Measurements from ENCODE around the gene SAXO2. TPM values are rescaled to one million over a fixed set of nuclear protein-coding genes. Genes with fewer than 3 reads are reported as not detected.
"Not testable (repeated sequence)": the region's sequence is repeated elsewhere in the genome, so short reads cannot be mapped to it uniquely, and the experiment has no call there.

Gene SAXO2
- total RNA-seq, 4 donors from 2014 or later, result 0.12 to 9.0 (median 0.50) TPM

DNA sequence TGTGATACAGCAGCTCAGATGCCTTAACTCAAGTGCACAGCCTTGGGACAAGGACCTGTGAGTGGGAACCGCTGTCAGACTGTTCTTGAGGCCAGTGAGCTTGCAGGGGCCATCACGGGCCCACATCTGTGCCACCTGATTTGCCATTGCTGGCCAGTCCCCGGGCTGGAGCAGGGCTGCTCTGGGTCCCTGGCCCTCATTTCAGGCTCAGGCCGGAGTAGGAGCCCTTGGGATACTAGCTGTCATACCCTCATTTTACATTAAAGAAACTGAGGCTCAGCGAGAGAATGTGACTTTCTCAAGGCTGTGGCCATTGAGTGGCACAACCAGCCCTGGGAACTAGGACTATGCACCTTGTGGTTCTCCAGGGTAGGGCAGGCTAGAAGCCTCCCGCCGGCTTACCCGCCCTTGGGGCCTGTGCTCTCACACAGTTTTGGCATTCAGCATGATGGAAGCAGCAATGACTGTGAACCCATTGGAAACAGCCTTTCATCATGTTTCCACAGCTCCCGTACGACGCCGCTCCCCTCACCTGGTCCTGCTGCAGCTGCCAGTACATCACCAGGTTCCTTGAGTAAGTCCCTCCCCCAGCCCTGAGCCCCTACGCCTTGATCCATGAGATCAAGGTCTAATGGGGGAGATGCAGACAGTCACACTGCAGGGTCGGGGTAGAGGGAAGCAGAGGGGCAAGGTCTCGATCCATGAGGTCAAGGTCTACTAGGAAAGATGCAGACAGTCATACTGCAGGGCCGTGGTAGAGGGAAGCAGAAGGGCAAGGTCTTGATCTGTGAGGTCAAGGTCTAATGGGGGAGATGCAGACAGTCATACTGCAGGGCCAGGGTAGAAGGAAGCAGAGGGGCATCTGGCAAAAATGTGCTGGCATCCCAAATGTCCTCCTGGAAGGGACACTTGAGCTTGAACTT is 44.4 kb downstream of the SAXO2 start:
- TF ChIP-seq CTCF (IDR thresholded peaks at IDR 0.05), result no peak
- TF ChIP-seq EP300 (IDR thresholded peaks at IDR 0.05), result no peak
- TF ChIP-seq POLR2AphosphoS5 (IDR thresholded peaks at IDR 0.05), result no peak
- TF ChIP-seq POLR2A (IDR thresholded peaks at IDR 0.05), result no peak
- H3K4me1 ChIP-seq, result no peaks in the 10 kb centered on the region
- H3K27ac ChIP-seq, result no peak overlapping the region
- 0 to 64% methylated on average over 1 to 3 of the region's 16 CpGs for WGBS, 2 donors (ENCODE audit: low coverage in 1 of 2)
- no peak overlapping the region for H3K4me3 ChIP-seq
- peaks cover 0 to 8% (median 0%) of the 10 kb centered on the region in 3 donors for H3K9me3 ChIP-seq
- no peaks in the 10 kb centered on the region for H3K27me3 ChIP-seq
- no peaks in the 10 kb centered on the region for H3K36me3 ChIP-seq
- no peak for ATAC-seq

GRCh38 chr15:82307714-82308081 is 45.1 kb downstream of the SAXO2 start:
- Histone ChIP-seq H3K36me3 (no peaks in the 10 kb centered on the region), H3K27ac (no peak overlapping the region), H3K27me3 (no peaks in the 10 kb centered on the region), H3K4me3 (no peak overlapping the region), H3K4me1 (no peaks in the 10 kb centered on the region), H3K9me3 (peaks cover 0 to 8% (median 0%) of the 10 kb centered on the region in 3 donors)
- no peak for ATAC-seq
- 78% methylated on average over 8 of the region's 8 CpGs; no CpG with 5 or more reads in 1 of the 2 donors for WGBS, 2 donors (ENCODE audit: low coverage in 1 of 2)
- TF ChIP-seq POLR2AphosphoS5 (IDR thresholded peaks at IDR 0.05), result no peak
- TF ChIP-seq CTCF (IDR thresholded peaks at IDR 0.05), result no peak
- no peak for TF ChIP-seq POLR2A (IDR thresholded peaks at IDR 0.05)
- TF ChIP-seq EP300 (IDR thresholded peaks at IDR 0.05), result no peak

DNA sequence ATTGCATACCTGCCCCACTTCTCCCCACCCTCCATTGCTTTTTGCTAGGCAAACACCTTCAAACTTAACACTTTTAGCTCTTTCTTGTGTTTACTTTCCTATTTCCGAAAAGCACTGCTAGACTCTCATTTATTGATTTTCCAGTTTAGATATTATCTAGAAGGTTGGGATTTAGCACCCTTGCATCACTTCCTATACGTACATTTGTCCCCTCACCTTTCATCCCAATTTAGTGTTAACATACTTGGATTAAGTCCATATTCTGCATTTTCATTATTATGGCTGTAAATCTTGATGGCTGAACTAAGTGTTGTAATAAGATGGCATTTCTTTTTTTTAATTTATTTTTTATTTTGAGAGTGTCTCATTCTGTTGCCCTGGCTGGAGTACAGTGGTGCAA is 47.2 kb downstream of the SAXO2 start:
- ATAC-seq, result no peak
- Histone ChIP-seq H3K4me1 (no peaks in the 10 kb centered on the region), H3K4me3 (no peak overlapping the region), H3K27me3 (no peaks in the 10 kb centered on the region), H3K36me3 (no peaks in the 10 kb centered on the region), H3K9me3 (peaks cover 0 to 8% (median 0%) of the 10 kb centered on the region in 3 donors), H3K27ac (no peak overlapping the region)
- 91 to 94% methylated on average over 2 of the region's 2 CpGs for WGBS, 2 donors (ENCODE audit: low coverage in 1 of 2)
- TF ChIP-seq EP300 (IDR thresholded peaks at IDR 0.05) (no peak), POLR2AphosphoS5 (IDR thresholded peaks at IDR 0.05) (no peak), CTCF (IDR thresholded peaks at IDR 0.05) (no peak), POLR2A (IDR thresholded peaks at IDR 0.05) (no peak)

DNA sequence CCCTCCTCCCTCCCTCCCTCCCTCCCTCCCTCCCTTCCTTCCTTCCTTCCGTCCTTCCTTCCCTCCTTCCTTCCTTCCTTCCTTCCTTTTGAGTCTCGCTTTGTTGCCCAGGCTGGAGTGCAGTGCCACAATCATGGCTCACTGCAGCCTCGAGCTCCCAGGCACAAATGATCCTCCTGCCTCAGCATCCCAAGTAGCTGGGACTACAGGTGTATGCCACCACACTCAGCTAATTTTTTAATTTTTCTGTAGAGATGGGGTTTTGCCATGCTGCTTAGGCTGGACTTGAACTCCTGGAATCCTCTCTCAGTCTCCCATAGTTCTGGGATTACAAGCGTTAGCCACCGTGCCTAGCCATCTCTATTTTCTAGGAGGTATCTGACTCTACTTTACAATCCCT is 48.7 kb downstream of the SAXO2 start:
- WGBS, 2 donors (ENCODE audit: low coverage in 1 of 2), result 77 to 79% methylated on average over 4 to 5 of the region's 5 CpGs
- ATAC-seq, H3K27me3 ChIP-seq, H3K4me3 ChIP-seq, H3K27ac ChIP-seq, H3K36me3 ChIP-seq, H3K9me3 ChIP-seq, H3K4me1 ChIP-seq: not testable (repeated sequence)

DNA sequence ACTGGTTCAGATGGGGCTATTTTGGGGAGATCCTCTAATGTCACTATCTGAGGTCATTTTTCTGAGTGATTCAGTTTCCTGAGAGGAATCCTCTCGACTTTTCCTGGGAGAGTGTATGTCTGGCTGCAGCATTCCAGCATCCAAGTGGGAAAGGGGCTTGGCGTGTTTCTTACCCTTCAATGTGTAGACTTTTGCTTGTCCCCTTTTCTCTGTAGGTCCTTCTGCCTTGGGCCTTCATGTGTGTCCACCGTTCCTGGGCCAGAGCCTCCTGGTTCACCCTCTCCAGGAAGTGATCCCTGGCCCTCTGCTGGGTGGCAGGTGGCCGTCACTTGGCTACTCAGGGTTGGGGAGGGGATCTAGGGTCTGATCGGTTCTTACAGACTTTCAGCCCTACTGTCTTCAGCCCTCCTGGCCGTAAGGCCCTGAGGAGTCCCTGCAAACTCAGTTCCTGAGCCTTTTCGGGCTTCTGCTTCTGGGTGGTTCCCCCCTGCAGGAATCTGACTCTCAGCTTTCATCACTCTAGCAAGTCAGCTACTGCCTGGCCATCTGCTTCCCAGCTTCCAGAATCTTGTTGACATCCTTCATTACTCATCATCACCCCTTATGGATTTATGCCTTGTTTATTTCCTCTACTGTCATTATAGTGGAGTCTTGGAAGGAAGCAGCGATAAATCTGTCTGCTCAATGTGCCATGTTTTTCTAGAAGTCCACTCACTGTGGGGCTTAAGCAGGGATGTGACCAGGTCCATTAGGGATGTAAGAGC is 50.1 kb downstream of the SAXO2 start:
- Histone ChIP-seq H3K4me3 (no peak overlapping the region), H3K27ac (no peak overlapping the region), H3K4me1 (no peaks in the 10 kb centered on the region), H3K9me3 (peaks cover 0 to 8% (median 0%) of the 10 kb centered on the region in 3 donors), H3K27me3 (no peaks in the 10 kb centered on the region), H3K36me3 (no peaks in the 10 kb centered on the region)
- ATAC-seq, result no peak
- 60 to 68% methylated on average over 4 to 7 of the region's 8 CpGs for WGBS, 2 donors (ENCODE audit: low coverage in 1 of 2)
- no peak for TF ChIP-seq POLR2A (IDR thresholded peaks at IDR 0.05)
- no peak for TF ChIP-seq CTCF (IDR thresholded peaks at IDR 0.05)
- no peak for TF ChIP-seq EP300 (IDR thresholded peaks at IDR 0.05)
- no peak for TF ChIP-seq POLR2AphosphoS5 (IDR thresholded peaks at IDR 0.05)

Data from gastroesophageal sphincter (tissue), 4 donors.